ENCODE data around the gene ZMYND10. TPM values are rescaled to one million over a fixed set of nuclear protein-coding genes. Genes with fewer than 3 reads are reported as not detected.

ZMYND10 gene
- total RNA-seq, 1 experiment from 2014 or later: 0.74 TPM

DNA sequence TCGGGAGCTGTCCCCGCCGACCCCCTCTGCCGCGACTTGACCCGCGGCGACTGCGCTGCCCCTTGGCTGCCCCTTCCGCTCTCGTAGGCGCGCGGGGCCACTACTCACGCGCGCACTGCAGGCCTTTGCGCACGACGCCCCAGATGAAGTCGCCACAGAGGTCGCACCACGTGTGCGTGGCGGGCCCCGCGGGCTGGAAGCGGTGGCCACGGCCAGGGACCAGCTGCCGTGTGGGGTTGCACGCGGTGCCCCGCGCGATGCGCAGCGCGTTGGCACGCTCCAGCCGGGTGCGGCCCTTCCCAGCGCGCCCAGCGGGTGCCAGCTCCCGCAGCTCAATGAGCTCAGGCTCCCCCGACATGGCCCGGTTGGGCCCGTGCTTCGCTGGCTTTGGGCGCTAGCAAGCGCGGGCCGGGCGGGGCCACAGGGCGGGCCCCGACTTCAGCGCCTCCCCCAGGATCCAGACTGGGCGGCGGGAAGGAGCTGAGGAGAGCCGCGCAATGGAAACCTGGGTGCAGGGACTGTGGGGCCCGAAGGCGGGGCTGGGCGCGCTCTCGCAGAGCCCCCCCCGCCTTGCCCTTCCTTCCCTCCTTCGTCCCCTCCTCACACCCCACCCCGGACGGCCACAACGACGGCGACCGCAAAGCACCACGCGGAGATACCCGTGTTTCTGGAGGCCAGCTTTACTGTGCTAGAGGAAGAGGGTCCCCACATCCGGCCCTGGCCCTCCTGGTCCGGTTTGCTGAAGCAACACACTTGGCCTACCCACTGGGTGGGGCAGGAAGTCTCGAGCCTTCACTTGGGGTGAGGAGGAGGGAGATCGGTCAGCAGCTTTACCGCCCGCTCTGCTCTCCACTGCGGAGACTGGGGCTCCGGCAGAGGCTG lies 4.8 kb downstream of the ZMYND10 start, which contains the start of gene RASSF1 (continued):
- TF ChIP-seq, protein P1, sequence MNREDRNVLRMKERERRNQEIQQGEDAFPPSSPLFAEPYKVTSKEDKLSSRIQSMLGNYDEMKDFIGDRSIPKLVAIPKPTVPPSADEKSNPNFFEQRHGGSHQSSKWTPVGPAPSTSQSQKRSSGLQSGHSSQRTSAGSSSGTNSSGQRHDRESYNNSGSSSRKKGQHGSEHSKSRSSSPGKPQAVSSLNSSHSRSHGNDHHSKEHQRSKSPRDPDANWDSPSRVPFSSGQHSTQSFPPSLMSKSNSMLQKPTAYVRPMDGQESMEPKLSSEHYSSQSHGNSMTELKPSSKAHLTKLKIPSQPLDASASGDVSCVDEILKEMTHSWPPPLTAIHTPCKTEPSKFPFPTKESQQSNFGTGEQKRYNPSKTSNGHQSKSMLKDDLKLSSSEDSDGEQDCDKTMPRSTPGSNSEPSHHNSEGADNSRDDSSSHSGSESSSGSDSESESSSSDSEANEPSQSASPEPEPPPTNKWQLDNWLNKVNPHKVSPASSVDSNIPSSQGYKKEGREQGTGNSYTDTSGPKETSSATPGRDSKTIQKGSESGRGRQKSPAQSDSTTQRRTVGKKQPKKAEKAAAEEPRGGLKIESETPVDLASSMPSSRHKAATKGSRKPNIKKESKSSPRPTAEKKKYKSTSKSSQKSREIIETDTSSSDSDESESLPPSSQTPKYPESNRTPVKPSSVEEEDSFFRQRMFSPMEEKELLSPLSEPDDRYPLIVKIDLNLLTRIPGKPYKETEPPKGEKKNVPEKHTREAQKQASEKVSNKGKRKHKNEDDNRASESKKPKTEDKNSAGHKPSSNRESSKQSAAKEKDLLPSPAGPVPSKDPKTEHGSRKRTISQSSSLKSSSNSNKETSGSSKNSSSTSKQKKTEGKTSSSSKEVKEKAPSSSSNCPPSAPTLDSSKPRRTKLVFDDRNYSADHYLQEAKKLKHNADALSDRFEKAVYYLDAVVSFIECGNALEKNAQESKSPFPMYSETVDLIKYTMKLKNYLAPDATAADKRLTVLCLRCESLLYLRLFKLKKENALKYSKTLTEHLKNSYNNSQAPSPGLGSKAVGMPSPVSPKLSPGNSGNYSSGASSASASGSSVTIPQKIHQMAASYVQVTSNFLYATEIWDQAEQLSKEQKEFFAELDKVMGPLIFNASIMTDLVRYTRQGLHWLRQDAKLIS (CRISPR knock-in tag; IDR thresholded peaks at IDR 0.05; ENCODE audit: borderline replicate concordance): no peak
- TF ChIP-seq, protein P2, sequence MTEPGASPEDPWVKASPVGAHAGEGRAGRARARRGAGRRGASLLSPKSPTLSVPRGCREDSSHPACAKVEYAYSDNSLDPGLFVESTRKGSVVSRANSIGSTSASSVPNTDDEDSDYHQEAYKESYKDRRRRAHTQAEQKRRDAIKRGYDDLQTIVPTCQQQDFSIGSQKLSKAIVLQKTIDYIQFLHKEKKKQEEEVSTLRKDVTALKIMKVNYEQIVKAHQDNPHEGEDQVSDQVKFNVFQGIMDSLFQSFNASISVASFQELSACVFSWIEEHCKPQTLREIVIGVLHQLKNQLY (CRISPR knock-in tag; IDR thresholded peaks at IDR 0.05): no peak
- TF ChIP-seq FOXK1 (CRISPR knock-in tag; IDR thresholded peaks at IDR 0.05) (no peak; the same call in 1 of the 2 replicates), NFE2L1 (CRISPR knock-in tag; IDR thresholded peaks at IDR 0.05) (no peak), NFYB (CRISPR knock-in tag; conservative IDR thresholded peaks at IDR 0.05; ENCODE audit: low read depth) (no peak), RORB (CRISPR knock-in tag; IDR thresholded peaks at IDR 0.05) (no peak), NR2C2 (CRISPR knock-in tag; IDR thresholded peaks at IDR 0.05) (no peak), NR1H2 (CRISPR knock-in tag; IDR thresholded peaks at IDR 0.05) (no peak), ZNF416 (CRISPR knock-in tag; IDR thresholded peaks at IDR 0.05) (no peak), IRF2 (CRISPR knock-in tag; IDR thresholded peaks at IDR 0.05; ENCODE audit: borderline replicate concordance, low read depth) (no peak), GABPB1 (CRISPR knock-in tag; IDR thresholded peaks at IDR 0.05) (no peak), ZNF121 (CRISPR knock-in tag; IDR thresholded peaks at IDR 0.05) (peak; percentile 13; the same call in 1 of the 2 replicates)
- TF ChIP-seq, protein P3, sequence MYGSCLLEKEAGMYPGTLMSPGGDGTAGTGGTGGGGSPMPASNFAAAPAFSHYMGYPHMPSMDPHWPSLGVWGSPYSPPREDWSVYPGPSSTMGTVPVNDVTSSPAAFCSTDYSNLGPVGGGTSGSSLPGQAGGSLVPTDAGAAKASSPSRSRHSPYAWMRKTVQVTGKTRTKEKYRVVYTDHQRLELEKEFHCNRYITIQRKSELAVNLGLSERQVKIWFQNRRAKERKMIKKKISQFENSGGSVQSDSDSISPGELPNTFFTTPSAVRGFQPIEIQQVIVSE (CRISPR knock-in tag; IDR thresholded peaks at IDR 0.05; ENCODE audit: borderline replicate concordance): no peak
- TF ChIP-seq, protein P4, sequence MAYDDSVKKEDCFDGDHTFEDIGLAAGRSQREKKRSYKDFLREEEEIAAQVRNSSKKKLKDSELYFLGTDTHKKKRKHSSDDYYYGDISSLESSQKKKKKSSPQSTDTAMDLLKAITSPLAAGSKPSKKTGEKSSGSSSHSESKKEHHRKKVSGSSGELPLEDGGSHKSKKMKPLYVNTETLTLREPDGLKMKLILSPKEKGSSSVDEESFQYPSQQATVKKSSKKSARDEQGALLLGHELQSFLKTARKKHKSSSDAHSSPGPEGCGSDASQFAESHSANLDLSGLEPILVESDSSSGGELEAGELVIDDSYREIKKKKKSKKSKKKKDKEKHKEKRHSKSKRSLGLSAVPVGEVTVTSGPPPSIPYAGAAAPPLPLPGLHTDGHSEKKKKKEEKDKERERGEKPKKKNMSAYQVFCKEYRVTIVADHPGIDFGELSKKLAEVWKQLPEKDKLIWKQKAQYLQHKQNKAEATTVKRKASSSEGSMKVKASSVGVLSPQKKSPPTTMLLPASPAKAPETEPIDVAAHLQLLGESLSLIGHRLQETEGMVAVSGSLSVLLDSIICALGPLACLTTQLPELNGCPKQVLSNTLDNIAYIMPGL (CRISPR knock-in tag; IDR thresholded peaks at IDR 0.05): no peak; the same call in 1 of the 2 replicates
- TF ChIP-seq, protein P5, sequence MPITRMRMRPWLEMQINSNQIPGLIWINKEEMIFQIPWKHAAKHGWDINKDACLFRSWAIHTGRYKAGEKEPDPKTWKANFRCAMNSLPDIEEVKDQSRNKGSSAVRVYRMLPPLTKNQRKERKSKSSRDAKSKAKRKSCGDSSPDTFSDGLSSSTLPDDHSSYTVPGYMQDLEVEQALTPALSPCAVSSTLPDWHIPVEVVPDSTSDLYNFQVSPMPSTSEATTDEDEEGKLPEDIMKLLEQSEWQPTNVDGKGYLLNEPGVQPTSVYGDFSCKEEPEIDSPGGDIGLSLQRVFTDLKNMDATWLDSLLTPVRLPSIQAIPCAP (CRISPR knock-in tag; IDR thresholded peaks at IDR 0.05): no peak
- TF ChIP-seq, protein P6, sequence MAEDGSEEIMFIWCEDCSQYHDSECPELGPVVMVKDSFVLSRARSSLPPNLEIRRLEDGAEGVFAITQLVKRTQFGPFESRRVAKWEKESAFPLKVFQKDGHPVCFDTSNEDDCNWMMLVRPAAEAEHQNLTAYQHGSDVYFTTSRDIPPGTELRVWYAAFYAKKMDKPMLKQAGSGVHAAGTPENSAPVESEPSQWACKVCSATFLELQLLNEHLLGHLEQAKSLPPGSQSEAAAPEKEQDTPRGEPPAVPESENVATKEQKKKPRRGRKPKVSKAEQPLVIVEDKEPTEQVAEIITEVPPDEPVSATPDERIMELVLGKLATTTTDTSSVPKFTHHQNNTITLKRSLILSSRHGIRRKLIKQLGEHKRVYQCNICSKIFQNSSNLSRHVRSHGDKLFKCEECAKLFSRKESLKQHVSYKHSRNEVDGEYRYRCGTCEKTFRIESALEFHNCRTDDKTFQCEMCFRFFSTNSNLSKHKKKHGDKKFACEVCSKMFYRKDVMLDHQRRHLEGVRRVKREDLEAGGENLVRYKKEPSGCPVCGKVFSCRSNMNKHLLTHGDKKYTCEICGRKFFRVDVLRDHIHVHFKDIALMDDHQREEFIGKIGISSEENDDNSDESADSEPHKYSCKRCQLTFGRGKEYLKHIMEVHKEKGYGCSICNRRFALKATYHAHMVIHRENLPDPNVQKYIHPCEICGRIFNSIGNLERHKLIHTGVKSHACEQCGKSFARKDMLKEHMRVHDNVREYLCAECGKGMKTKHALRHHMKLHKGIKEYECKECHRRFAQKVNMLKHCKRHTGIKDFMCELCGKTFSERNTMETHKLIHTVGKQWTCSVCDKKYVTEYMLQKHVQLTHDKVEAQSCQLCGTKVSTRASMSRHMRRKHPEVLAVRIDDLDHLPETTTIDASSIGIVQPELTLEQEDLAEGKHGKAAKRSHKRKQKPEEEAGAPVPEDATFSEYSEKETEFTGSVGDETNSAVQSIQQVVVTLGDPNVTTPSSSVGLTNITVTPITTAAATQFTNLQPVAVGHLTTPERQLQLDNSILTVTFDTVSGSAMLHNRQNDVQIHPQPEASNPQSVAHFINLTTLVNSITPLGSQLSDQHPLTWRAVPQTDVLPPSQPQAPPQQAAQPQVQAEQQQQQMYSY (CRISPR knock-in tag; IDR thresholded peaks at IDR 0.05): peak; percentile 24; the same call in 1 of the 2 replicates
- TF ChIP-seq, protein P7, sequence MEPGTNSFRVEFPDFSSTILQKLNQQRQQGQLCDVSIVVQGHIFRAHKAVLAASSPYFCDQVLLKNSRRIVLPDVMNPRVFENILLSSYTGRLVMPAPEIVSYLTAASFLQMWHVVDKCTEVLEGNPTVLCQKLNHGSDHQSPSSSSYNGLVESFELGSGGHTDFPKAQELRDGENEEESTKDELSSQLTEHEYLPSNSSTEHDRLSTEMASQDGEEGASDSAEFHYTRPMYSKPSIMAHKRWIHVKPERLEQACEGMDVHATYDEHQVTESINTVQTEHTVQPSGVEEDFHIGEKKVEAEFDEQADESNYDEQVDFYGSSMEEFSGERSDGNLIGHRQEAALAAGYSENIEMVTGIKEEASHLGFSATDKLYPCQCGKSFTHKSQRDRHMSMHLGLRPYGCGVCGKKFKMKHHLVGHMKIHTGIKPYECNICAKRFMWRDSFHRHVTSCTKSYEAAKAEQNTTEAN (CRISPR knock-in tag; IDR thresholded peaks at IDR 0.05): peak; percentile 77; the same call in 1 of the 2 replicates
- TF ChIP-seq, protein P8, sequence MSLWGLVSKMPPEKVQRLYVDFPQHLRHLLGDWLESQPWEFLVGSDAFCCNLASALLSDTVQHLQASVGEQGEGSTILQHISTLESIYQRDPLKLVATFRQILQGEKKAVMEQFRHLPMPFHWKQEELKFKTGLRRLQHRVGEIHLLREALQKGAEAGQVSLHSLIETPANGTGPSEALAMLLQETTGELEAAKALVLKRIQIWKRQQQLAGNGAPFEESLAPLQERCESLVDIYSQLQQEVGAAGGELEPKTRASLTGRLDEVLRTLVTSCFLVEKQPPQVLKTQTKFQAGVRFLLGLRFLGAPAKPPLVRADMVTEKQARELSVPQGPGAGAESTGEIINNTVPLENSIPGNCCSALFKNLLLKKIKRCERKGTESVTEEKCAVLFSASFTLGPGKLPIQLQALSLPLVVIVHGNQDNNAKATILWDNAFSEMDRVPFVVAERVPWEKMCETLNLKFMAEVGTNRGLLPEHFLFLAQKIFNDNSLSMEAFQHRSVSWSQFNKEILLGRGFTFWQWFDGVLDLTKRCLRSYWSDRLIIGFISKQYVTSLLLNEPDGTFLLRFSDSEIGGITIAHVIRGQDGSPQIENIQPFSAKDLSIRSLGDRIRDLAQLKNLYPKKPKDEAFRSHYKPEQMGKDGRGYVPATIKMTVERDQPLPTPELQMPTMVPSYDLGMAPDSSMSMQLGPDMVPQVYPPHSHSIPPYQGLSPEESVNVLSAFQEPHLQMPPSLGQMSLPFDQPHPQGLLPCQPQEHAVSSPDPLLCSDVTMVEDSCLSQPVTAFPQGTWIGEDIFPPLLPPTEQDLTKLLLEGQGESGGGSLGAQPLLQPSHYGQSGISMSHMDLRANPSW (CRISPR knock-in tag; conservative IDR thresholded peaks at IDR 0.05; ENCODE audit: low read depth): no peak
- TF ChIP-seq, protein P9, sequence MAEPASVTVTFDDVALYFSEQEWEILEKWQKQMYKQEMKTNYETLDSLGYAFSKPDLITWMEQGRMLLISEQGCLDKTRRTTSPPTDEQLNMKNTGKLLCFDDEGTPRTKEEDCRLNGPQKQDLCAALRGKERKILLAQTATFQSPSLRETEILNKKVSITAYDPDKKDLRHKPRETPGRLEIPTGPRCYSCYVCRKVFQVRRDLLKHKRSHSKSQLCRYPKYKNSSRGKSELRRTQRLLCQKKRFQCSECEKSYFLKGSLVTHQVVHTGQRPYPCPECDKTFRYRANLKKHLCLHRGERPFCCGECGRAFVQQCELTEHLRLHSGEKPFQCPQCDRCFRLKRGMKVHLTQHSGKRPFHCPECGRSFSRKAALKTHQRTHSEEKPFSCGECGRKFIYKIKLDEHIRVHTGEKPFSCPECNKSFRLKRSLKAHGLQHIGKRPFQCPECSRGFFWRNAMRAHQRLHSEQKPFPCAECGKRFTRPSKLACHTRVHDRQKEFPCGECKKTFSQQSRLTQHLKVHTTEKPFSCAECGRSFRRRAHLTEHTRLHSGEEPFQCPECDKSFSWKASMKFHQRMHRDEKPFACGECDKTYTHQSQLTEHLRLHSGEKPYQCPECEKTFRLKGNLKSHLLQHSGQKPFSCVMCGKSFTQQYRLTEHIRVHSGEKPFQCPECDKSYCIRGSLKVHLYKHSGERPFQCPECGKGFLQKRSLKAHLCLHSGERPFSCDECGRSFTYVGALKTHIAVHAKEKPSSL (CRISPR knock-in tag; conservative IDR thresholded peaks at IDR 0.05): no peak

All from WTC11 (cell line).